Measurements from ENCODE around the gene SEC16B.
A peak's percentile ranks its signal among the peaks of the same experiment; 100 is the strongest.

SEC16B gene, protein sequence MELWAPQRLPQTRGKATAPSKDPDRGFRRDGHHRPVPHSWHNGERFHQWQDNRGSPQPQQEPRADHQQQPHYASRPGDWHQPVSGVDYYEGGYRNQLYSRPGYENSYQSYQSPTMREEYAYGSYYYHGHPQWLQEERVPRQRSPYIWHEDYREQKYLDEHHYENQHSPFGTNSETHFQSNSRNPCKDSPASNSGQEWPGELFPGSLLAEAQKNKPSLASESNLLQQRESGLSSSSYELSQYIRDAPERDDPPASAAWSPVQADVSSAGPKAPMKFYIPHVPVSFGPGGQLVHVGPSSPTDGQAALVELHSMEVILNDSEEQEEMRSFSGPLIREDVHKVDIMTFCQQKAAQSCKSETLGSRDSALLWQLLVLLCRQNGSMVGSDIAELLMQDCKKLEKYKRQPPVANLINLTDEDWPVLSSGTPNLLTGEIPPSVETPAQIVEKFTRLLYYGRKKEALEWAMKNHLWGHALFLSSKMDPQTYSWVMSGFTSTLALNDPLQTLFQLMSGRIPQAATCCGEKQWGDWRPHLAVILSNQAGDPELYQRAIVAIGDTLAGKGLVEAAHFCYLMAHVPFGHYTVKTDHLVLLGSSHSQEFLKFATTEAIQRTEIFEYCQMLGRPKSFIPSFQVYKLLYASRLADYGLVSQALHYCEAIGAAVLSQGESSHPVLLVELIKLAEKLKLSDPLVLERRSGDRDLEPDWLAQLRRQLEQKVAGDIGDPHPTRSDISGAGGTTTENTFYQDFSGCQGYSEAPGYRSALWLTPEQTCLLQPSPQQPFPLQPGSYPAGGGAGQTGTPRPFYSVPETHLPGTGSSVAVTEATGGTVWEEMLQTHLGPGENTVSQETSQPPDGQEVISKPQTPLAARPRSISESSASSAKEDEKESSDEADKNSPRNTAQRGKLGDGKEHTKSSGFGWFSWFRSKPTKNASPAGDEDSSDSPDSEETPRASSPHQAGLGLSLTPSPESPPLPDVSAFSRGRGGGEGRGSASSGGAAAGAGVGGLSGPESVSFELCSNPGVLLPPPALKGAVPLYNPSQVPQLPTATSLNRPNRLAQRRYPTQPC

DNA sequence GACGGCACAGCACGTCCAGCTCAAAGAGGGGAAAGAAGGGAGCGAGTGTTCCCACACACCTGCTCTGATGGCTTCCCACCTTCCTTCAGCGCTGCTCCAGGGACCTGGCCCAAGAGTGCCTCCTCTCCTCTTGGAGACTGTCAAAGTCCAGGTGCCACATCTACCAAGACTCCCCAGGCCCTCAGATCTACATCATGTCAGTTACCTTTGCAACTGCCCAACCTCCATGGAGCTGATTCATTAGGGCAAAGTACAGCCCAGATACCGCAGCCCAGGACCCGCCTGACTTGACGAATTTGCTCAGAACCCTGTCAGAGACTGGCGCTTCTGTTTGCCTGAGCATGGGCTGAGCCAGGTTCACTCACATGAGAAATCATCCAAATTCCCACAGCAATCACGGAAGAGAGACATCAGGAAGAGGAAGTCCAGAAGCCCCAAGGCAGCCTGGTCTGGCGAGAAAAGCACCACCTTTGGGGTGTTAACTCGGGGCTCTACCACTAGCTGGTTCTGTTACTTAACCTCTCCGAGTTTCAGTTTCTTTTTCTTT lies at the start of gene SEC16B:
Gene SEC16B (minus strand): TSS at position 234 of the 547 bp plus-strand sequence. CDS start 2,077 bp downstream, outside the sequence.
- no peak within 1 kb of the TSS for H3K4me3 ChIP-seq (ENCODE audit: low read depth in 1 of 5, low read length in 5 of 5)
- peaks cover 8 to 22% (median 18%) of the 10 kb centered on the region in 5 donors for H3K36me3 ChIP-seq (ENCODE audit: control insufficient read depth in 5 of 5, insufficient read depth in 5 of 5, low read length in 5 of 5)
- H3K9ac ChIP-seq (ENCODE audit: low read length in 5 of 5) = no peak within 1 kb of the TSS
- H3K27me3 ChIP-seq (ENCODE audit: control insufficient read depth in 5 of 5, insufficient read depth in 4 of 5, low read length in 5 of 5) = no peaks in the 10 kb centered on the region
- peaks cover 0 to 7% (median 0%) of the 10 kb centered on the region in 5 donors for H3K4me1 ChIP-seq (ENCODE audit: control insufficient read depth in 5 of 5, insufficient read depth in 5 of 5, low read length in 5 of 5)
- no peak within 1 kb of the TSS for H3K27ac ChIP-seq (ENCODE audit: low read depth, low read length)
- H3K9me3 ChIP-seq (ENCODE audit: control insufficient read depth in 5 of 5, low read length in 5 of 5) = no peaks in the 10 kb centered on the region

DNA sequence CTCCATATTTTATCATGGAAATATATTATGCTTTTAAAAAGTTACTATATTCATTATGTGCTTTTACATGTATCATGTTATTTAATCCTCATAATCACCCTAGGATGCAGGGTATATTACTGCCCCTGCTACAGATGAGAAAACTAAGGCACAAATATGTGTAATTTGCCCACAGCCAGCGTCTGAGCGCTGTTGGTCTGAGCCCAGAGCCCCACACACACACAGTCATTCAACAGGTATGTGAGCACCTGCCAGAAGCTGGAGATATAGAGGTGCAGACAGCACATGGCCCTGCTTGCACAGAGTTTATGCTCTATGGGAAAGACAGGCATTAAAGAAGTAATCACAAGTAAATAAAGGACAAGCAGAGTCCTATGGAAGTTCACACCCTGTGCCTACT lies 49.8 kb upstream of the SEC16B start:
- Histone ChIP-seq H3K4me3 (ENCODE audit: low read depth in 1 of 5, low read length in 5 of 5) (no peak overlapping the region), H3K27me3 (ENCODE audit: control insufficient read depth in 5 of 5, insufficient read depth in 4 of 5, low read length in 5 of 5) (no peaks in the 10 kb centered on the region), H3K9ac (ENCODE audit: low read length in 5 of 5) (no peak overlapping the region), H3K36me3 (ENCODE audit: control insufficient read depth in 5 of 5, insufficient read depth in 5 of 5, low read length in 5 of 5) (peaks cover 30 to 51% (median 38%) of the 10 kb centered on the region in 5 donors), H3K27ac (ENCODE audit: low read depth, low read length) (no peak overlapping the region), H3K9me3 (ENCODE audit: control insufficient read depth in 5 of 5, low read length in 5 of 5) (peaks cover 0 to 8% (median 0%) of the 10 kb centered on the region in 5 donors), H3K4me1 (ENCODE audit: control insufficient read depth in 5 of 5, insufficient read depth in 5 of 5, low read length in 5 of 5) (no peaks in the 10 kb centered on the region)

DNA sequence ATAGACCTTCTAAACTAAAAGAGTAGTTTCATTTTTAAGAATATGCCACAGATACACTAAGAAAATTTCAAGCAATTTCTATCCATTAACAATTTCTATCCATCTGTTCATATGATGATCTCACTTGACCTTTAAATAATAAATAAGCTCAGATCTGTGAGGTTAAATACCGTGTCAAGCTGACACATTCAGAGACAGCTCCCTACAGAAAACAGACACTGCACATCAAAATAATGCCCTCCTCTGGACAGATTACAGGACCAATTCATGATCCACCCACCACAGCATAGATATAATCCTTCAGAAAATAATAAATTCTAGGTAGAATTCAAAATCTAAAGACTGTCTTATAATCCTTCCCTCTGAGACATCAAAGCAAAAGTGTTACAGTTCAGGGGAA lies 49.4 kb upstream of the SEC16B start:
- H3K27me3 ChIP-seq (ENCODE audit: control insufficient read depth in 5 of 5, insufficient read depth in 4 of 5, low read length in 5 of 5) = no peaks in the 10 kb centered on the region
- no peak overlapping the region for H3K27ac ChIP-seq (ENCODE audit: low read depth, low read length)
- H3K4me3 ChIP-seq (ENCODE audit: low read depth in 1 of 5, low read length in 5 of 5) = no peak overlapping the region
- peaks cover 0 to 8% (median 0%) of the 10 kb centered on the region in 5 donors for H3K9me3 ChIP-seq (ENCODE audit: control insufficient read depth in 5 of 5, low read length in 5 of 5)
- H3K36me3 ChIP-seq (ENCODE audit: control insufficient read depth in 5 of 5, insufficient read depth in 5 of 5, low read length in 5 of 5) = peaks cover 26 to 47% (median 38%) of the 10 kb centered on the region in 5 donors
- H3K9ac ChIP-seq (ENCODE audit: low read length in 5 of 5) = no peak overlapping the region
- H3K4me1 ChIP-seq (ENCODE audit: control insufficient read depth in 5 of 5, insufficient read depth in 5 of 5, low read length in 5 of 5) = no peaks in the 10 kb centered on the region

DNA sequence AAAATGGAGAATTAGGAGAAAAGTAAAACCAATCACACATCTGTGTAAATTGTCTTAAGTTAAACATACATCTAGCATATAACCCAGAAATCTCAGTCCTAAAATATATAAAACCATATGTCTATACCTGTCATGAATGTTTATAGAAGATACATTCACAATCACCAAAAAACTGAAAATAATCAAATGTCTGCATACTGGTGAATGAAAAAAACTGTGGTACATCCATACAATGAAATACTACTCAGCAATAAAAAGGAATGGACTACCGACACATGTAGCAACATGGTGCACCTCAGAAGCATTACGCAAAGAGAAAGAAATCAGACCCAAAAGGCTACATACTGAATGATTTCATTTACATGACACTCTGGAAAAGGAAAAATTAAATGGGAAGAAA lies 47.7 kb upstream of the SEC16B start:
- Histone ChIP-seq H3K9ac (ENCODE audit: low read length in 5 of 5) (no peak overlapping the region), H3K36me3 (ENCODE audit: control insufficient read depth in 5 of 5, insufficient read depth in 5 of 5, low read length in 5 of 5) (peaks cover 25 to 40% (median 38%) of the 10 kb centered on the region in 5 donors), H3K4me1 (ENCODE audit: control insufficient read depth in 5 of 5, insufficient read depth in 5 of 5, low read length in 5 of 5) (no peaks in the 10 kb centered on the region), H3K27me3 (ENCODE audit: control insufficient read depth in 5 of 5, insufficient read depth in 4 of 5, low read length in 5 of 5) (no peaks in the 10 kb centered on the region), H3K27ac (ENCODE audit: low read depth, low read length) (no peak overlapping the region), H3K4me3 (ENCODE audit: low read depth in 1 of 5, low read length in 5 of 5) (no peak overlapping the region), H3K9me3 (ENCODE audit: control insufficient read depth in 5 of 5, low read length in 5 of 5) (peaks cover 0 to 8% (median 0%) of the 10 kb centered on the region in 5 donors)

DNA sequence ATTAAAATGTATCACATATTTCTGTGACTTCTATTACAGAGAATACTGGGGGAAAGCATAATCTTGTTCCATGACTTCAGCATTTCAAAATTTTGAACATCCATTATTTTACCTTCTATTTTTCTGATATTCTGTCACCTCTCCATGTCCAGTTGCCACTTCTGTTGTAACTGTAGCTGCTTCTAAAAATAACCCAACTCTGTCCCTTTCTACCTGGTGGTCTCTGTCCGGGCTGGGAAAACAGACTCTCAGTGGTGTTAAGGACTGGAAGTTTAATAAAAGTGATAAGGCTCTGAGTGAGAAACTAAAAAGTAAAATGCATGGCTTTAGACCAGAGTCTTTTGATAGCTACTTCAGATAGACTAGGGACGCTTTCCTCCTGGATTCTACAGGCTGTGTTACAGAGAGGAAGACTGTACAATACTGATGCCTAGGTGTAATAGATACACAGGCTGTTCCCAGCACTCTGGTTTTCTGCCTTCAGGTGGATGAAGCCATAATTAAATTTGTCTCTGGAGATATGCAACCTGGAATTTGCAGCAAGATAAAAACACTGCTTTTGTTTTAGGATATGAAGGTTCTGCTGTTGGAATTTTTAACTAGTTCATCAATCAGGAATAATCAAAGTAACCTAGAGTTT lies 42.1 kb upstream of the SEC16B start:
- Histone ChIP-seq H3K9ac (ENCODE audit: low read length in 5 of 5) (no peak overlapping the region), H3K36me3 (ENCODE audit: control insufficient read depth in 5 of 5, insufficient read depth in 5 of 5, low read length in 5 of 5) (peaks cover 7 to 19% (median 11%) of the 10 kb centered on the region in 5 donors), H3K4me3 (ENCODE audit: low read depth in 1 of 5, low read length in 5 of 5) (no peak overlapping the region), H3K4me1 (ENCODE audit: control insufficient read depth in 5 of 5, insufficient read depth in 5 of 5, low read length in 5 of 5) (peaks cover 0 to 13% (median 0%) of the 10 kb centered on the region in 5 donors), H3K9me3 (ENCODE audit: control insufficient read depth in 5 of 5, low read length in 5 of 5) (peaks cover 0 to 2% (median 0%) of the 10 kb centered on the region in 5 donors), H3K27me3 (ENCODE audit: control insufficient read depth in 5 of 5, insufficient read depth in 4 of 5, low read length in 5 of 5) (no peaks in the 10 kb centered on the region), H3K27ac (ENCODE audit: low read depth, low read length) (no peak overlapping the region)

DNA sequence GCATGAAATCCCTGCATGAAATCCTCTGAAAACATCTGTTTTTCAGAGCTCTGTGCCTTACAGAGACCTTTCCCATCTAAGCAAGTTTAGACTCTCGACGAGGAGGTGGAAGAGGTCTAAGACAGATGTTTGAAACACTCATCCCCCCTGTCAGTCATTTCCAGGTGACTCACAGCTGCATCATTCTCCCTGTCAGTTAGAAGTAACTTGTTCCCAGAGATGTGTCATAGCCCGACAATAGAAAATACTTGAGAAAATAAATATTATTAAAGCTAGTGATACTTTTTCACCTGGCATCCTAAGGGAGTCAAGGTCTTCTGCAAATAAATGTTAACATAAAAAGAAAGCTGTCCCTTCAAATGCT lies 41.6 kb upstream of the SEC16B start:
- Histone ChIP-seq H3K27ac (ENCODE audit: low read depth, low read length) (no peak overlapping the region), H3K4me3 (ENCODE audit: low read depth in 1 of 5, low read length in 5 of 5) (no peak overlapping the region), H3K27me3 (ENCODE audit: control insufficient read depth in 5 of 5, insufficient read depth in 4 of 5, low read length in 5 of 5) (no peaks in the 10 kb centered on the region), H3K4me1 (ENCODE audit: control insufficient read depth in 5 of 5, insufficient read depth in 5 of 5, low read length in 5 of 5) (peaks cover 0 to 13% (median 0%) of the 10 kb centered on the region in 5 donors), H3K9ac (ENCODE audit: low read length in 5 of 5) (no peak overlapping the region), H3K9me3 (ENCODE audit: control insufficient read depth in 5 of 5, low read length in 5 of 5) (no peaks in the 10 kb centered on the region), H3K36me3 (ENCODE audit: control insufficient read depth in 5 of 5, insufficient read depth in 5 of 5, low read length in 5 of 5) (peaks cover 8 to 14% (median 12%) of the 10 kb centered on the region in 5 donors)

DNA sequence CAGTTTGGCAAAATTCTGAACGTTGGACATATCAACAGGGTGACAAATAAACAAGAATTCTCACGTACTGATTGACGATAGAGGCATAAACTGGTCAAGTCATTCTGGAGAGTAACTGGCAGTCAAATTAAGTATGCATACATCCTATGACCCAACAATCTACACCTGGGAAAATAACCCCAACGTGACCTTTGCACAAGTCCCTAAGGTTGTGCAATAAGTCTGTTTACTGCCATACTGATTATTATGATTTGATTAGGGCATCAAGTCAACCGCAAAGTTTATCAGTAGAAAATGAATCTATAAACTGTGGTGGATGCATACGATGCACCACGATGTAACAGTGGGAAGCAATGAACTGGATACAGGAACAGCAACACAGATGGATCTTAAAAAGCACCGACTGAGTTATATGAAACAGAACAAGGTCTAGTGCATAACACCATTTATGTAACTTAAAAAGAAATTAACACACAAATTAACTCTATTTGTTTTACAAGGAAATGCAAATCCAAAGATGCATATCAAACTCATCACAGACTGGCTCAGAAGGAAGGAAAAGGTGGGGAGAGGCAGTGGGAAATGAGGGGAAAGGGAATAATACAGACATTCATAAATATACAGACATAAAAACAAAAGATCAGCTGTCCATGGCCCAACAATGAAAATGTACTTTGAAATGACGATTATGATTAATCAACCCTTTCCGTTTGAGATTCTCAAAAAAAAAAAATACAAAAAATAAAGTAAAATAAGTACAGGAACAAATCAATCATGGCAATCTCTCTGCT lies 41.0 kb upstream of the SEC16B start:
- Histone ChIP-seq H3K9me3 (ENCODE audit: control insufficient read depth in 5 of 5, low read length in 5 of 5) (no peaks in the 10 kb centered on the region), H3K27ac (ENCODE audit: low read depth, low read length) (no peak overlapping the region), H3K36me3 (ENCODE audit: control insufficient read depth in 5 of 5, insufficient read depth in 5 of 5, low read length in 5 of 5) (peaks cover 7 to 11% (median 8%) of the 10 kb centered on the region in 5 donors), H3K9ac (ENCODE audit: low read length in 5 of 5) (no peak overlapping the region), H3K4me1 (ENCODE audit: control insufficient read depth in 5 of 5, insufficient read depth in 5 of 5, low read length in 5 of 5) (peaks cover 0 to 13% (median 0%) of the 10 kb centered on the region in 5 donors), H3K27me3 (ENCODE audit: control insufficient read depth in 5 of 5, insufficient read depth in 4 of 5, low read length in 5 of 5) (no peaks in the 10 kb centered on the region), H3K4me3 (ENCODE audit: low read depth in 1 of 5, low read length in 5 of 5) (peak overlapping the region in 1 of 5 donors; percentile 8)

DNA sequence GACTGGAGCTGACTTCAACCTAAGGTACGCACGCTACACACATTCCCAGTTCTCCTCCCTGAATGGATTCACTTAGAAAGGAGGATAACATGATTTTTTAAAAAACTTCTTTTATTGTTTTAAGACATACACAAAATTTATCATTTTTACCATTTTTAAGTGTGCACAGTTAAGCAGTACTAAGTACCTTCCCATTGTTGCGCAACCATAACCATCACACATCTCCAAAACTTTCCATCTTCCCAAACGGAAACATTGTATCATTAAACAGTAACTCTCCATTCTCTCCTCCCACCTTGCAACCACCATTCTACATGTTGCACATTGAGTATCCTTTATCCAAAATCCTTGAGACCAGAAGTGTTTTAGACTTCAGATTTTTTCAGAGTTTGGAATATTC lies 36.2 kb upstream of the SEC16B start:
- no peaks in the 10 kb centered on the region for H3K27me3 ChIP-seq (ENCODE audit: control insufficient read depth in 5 of 5, insufficient read depth in 4 of 5, low read length in 5 of 5)
- no peak overlapping the region for H3K27ac ChIP-seq (ENCODE audit: low read depth, low read length)
- peaks cover 7 to 11% (median 8%) of the 10 kb centered on the region in 5 donors for H3K36me3 ChIP-seq (ENCODE audit: control insufficient read depth in 5 of 5, insufficient read depth in 5 of 5, low read length in 5 of 5)
- H3K9ac ChIP-seq (ENCODE audit: low read length in 5 of 5) = no peak overlapping the region
- no peaks in the 10 kb centered on the region for H3K9me3 ChIP-seq (ENCODE audit: control insufficient read depth in 5 of 5, low read length in 5 of 5)
- H3K4me1 ChIP-seq (ENCODE audit: control insufficient read depth in 5 of 5, insufficient read depth in 5 of 5, low read length in 5 of 5) = peaks cover 0 to 9% (median 5%) of the 10 kb centered on the region in 5 donors
- no peak overlapping the region for H3K4me3 ChIP-seq (ENCODE audit: low read depth in 1 of 5, low read length in 5 of 5)

DNA sequence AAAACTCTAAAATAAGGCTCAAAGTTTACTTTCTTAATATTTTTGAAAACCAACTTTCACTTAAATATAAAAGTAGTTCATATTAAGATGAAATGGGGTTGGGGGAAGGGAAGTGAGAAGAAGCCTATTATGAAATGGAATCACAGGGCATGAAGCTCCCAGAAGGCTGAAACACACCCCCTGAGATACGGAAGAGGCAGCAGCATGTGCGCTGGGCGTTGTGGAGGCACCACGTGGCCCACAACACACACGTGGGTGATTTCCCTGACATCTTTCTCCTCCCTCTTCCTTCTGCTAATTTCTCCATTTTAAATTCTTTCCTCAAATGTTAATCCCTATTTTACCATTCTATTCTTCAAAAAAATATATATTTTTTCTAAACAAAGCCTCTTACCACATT lies 35.6 kb upstream of the SEC16B start:
- H3K9ac ChIP-seq (ENCODE audit: low read length in 5 of 5) = peak overlapping the region in 2 of 5 donors; percentile 10 to 41
- H3K36me3 ChIP-seq (ENCODE audit: control insufficient read depth in 5 of 5, insufficient read depth in 5 of 5, low read length in 5 of 5) = peaks cover 7 to 11% (median 8%) of the 10 kb centered on the region in 5 donors
- H3K9me3 ChIP-seq (ENCODE audit: control insufficient read depth in 5 of 5, low read length in 5 of 5) = no peaks in the 10 kb centered on the region
- H3K27me3 ChIP-seq (ENCODE audit: control insufficient read depth in 5 of 5, insufficient read depth in 4 of 5, low read length in 5 of 5) = no peaks in the 10 kb centered on the region
- H3K27ac ChIP-seq (ENCODE audit: low read depth, low read length) = peak overlapping the region; percentile 50
- H3K4me3 ChIP-seq (ENCODE audit: low read depth in 1 of 5, low read length in 5 of 5) = no peak overlapping the region
- H3K4me1 ChIP-seq (ENCODE audit: control insufficient read depth in 5 of 5, insufficient read depth in 5 of 5, low read length in 5 of 5) = peaks cover 0 to 9% (median under 1%) of the 10 kb centered on the region in 5 donors
